Spleen (tissue), 11 donors: ENCODE results near the gene CRKL. TPM values are rescaled to one million over a fixed set of nuclear protein-coding genes. Genes with fewer than 3 reads are reported as not detected.

Experiments
- DNase-seq: peaks from one replicate; pipeline ENCODE4 v3.0.0-alpha.2; 2020
- H3K27ac ChIP-seq, 8 donors: fragments of 200-600 bp; sonication (generic) in 7 of 8; 1 replicate in 4 of 8; 2 replicates in 4 of 8; pipeline versions ENCODE4 v1.5.0 to v1.8.0; 2016 to 2021; ENCODE audit warnings: inconsistent platforms in 4 of 8, mild to moderate bottlenecking in 4 of 8, moderate library complexity in 1 of 8
- H3K27me3 ChIP-seq, 7 donors: fragments of 200-600 bp; sonication (generic) in 6 of 7; replicated peaks in 1 of 7; 1 replicate in 4 of 7; 2 replicates in 3 of 7; pipeline versions ENCODE4 v1.5.0 to v1.8.0; 2016 to 2021; ENCODE audit warnings: inconsistent platforms in 3 of 7, mild to moderate bottlenecking in 1 of 7
- H3K36me3 ChIP-seq, 6 donors: fragments of 200-600 bp; sonication (generic) in 5 of 6; 1 replicate in 4 of 6; 2 replicates in 2 of 6; pipeline versions ENCODE4 v1.5.0 to v1.8.0; 2016 to 2021; ENCODE audit warnings: inconsistent platforms in 2 of 6
- H3K4me1 ChIP-seq, 6 donors: fragments of 200-600 bp; sonication (generic) in 5 of 6; 1 replicate in 3 of 6; 2 replicates in 3 of 6; pipeline versions ENCODE4 v1.5.0 to v1.8.0; 2016 to 2021; ENCODE audit warnings: inconsistent platforms in 3 of 6
- H3K4me3 ChIP-seq, 8 donors: fragments of 200-600 bp; sonication (generic) in 7 of 8; 1 replicate in 4 of 8; 2 replicates in 4 of 8; pipeline versions ENCODE4 v1.5.0 to v1.8.0; 2016 to 2021; ENCODE audit warnings: inconsistent platforms in 4 of 8, mild to moderate bottlenecking in 4 of 8, moderate library complexity in 2 of 8
- H3K9me3 ChIP-seq, 8 donors: fragments of 200-600 bp; sonication (generic) in 7 of 8; 1 replicate in 4 of 8; 2 replicates in 4 of 8; pipeline versions ENCODE4 v1.5.0 to v1.8.0; 2016 to 2021; ENCODE audit warnings: inconsistent platforms in 4 of 8
- CTCF ChIP-seq, 11 experiments: fragments of 200-600 bp in 7 of 11; fragments of 450-650 bp in 4 of 11; sonication (generic) in 4 of 11; IDR thresholded peaks in 8 of 11; conservative IDR thresholded peaks in 3 of 11; 1 replicate in 7 of 11; 2 replicates in 4 of 11; pipeline versions ENCODE4 v1.4.0 to v1.8.0; 2016 to 2021; ENCODE audit warnings: antibody characterized with exemption in 11 of 11, inconsistent platforms in 4 of 11, mild to moderate bottlenecking in 1 of 11
- POLR2A ChIP-seq, 3 donors: fragments of 450-650 bp; IDR thresholded peaks; one replicate each; pipeline ENCODE4 v1.5.1; 2017; ENCODE audit warnings: antibody characterized with exemption in 3 of 3, mild to moderate bottlenecking in 1 of 3
- POLR2AphosphoS5 ChIP-seq, 3 donors: sonication (generic); formaldehyde crosslinking; IDR thresholded peaks; one replicate each; pipeline ENCODE4 v1.5.1; 2017; ENCODE audit warnings: antibody characterized with exemption in 3 of 3
- WGBS, 5 donors: extraction: QIAGEN DNeasy Blood & Tissue Kit in 3 of 5; methylation state at CpG; one replicate each; pipeline versions ENCODE4 v1.1.5 to v1.1.7; 2013 to 2018; 5-methylcytosine and 5-hydroxymethylcytosine counted together
- intact Hi-C: fragments of 100-400 bp; cut with DNase I; formaldehyde crosslinking; loops from one replicate; pipeline ENCODE4 v1.15.0; 2023; ENCODE audit warnings: low total_unique reads
- polyA plus RNA-seq, 3 donors: library from polyadenylated mRNA; stranded (reverse); fragments of 200-250 nt; gene quantifications; one replicate each; pipeline ENCODE4 v1.2.1, GENCODE V29; 2013
- total RNA-seq, 7 donors: library from RNA; depleted of rRNA in 3 of 7; stranded (reverse); fragments of >200 nt in 3 of 7; fragmentation: NEBNext Ultra II Directional in 4 of 7; extraction: Animal tissue kit (Norgen Biotek cat#: 25700) in 4 of 7; gene quantifications; one replicate each; pipeline versions ENCODE4 v1.1.0 to v1.2.1, GENCODE V29; 2016 to 2021
- donor health status: healthy with polysubstance abuse.
- donor health status: DM: no; HTN: no; CAD: no; lungs with moderate emphysema.
- donor health status: DM: no; HTN: no; CAD: no.
- donor health status: Bipolar disorder and iron deficiency.
- donor health status: healthy.
- donor health status: DM: no; HTN: no; CAD: no.
- donor health status: DM: yes; HTN: yes; CAD: no.

Gene CRKL
- total and polyA plus RNA-seq, 10 donors, result 11.5 to 65.3 (median 57.4) TPM

GRCh38 chr22:20983081-20983771, 66.0 kb downstream of the CRKL start:
- peaks cover 0 to 49% (median 26%) of the 10 kb centered on the region in 6 donors for H3K36me3 ChIP-seq
- H3K27ac ChIP-seq, result peak overlapping the region in 3 of 8 donors; percentile 91 to 96 (median 95)
- intact Hi-C loops, result no loop called here
- H3K27me3 ChIP-seq, result no peaks in the 10 kb centered on the region
- H3K4me1 ChIP-seq, result peaks cover 18 to 50% (median 40%) of the 10 kb centered on the region in 6 donors
- 71 to 85% (median 78%) methylated on average over 5 of the region's 5 CpGs for WGBS, 5 donors
- peaks cover 0 to 10% (median 7%) of the 10 kb centered on the region in 8 donors for H3K9me3 ChIP-seq
- peak overlapping the region in 7 of 8 donors; percentile 59 to 89 (median 77) for H3K4me3 ChIP-seq
- TF ChIP-seq CTCF (IDR thresholded peaks at IDR 0.05 in 8 of 11, conservative IDR thresholded peaks at IDR 0.05 in 3 of 11), result no peak
- TF ChIP-seq POLR2AphosphoS5 (IDR thresholded peaks at IDR 0.05), result no peak
- DNase-seq, result no peak

GRCh38 chr22:20985720-20986119, 68.5 kb downstream of the CRKL start:
- Histone ChIP-seq H3K36me3 (peaks cover 0 to 74% (median 34%) of the 10 kb centered on the region in 6 donors), H3K4me3 (no peak overlapping the region), H3K9me3 (no peaks in the 10 kb centered on the region), H3K4me1 (peaks cover 18 to 43% (median 25%) of the 10 kb centered on the region in 6 donors), H3K27ac (no peak overlapping the region), H3K27me3 (no peaks in the 10 kb centered on the region)
- DNase-seq, result no peak
- 90 to 98% (median 95%) methylated on average over 3 to 7 of the region's 7 CpGs for WGBS, 5 donors
- TF ChIP-seq CTCF (IDR thresholded peaks at IDR 0.05 in 8 of 11, conservative IDR thresholded peaks at IDR 0.05 in 3 of 11) (no peak), POLR2A (IDR thresholded peaks at IDR 0.05) (no peak), POLR2AphosphoS5 (IDR thresholded peaks at IDR 0.05) (no peak)
- intact Hi-C loops, result no loop called here

DNA sequence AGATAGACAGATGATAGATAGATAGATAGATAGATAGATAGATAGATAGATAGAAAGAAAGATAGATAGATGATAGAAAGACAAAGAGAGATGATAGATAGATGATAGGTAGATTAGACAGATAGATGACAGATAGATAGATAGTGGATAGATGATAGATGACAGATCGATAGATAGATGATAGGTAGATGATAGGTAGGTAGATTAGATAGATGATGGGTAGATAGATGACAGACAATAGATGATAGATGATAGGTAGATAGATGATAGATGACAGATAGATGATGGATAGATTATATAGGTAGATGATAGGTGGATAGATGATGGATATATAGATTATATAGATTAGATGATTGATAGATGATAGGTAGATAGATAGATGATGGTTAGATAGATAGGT, 69.2 kb downstream of the CRKL start:
- Histone ChIP-seq H3K27me3 (no peaks in the 10 kb centered on the region), H3K4me1 (peaks cover 12 to 36% (median 19%) of the 10 kb centered on the region in 6 donors), H3K4me3 (no peak overlapping the region), H3K27ac (no peak overlapping the region), H3K36me3 (peaks cover 0 to 80% (median 40%) of the 10 kb centered on the region in 6 donors), H3K9me3 (no peaks in the 10 kb centered on the region)
- no peak for TF ChIP-seq POLR2A (IDR thresholded peaks at IDR 0.05)
- no peak for TF ChIP-seq POLR2AphosphoS5 (IDR thresholded peaks at IDR 0.05)
- TF ChIP-seq CTCF (IDR thresholded peaks at IDR 0.05 in 8 of 11, conservative IDR thresholded peaks at IDR 0.05 in 3 of 11), result no peak
- intact Hi-C loops, result no loop called here
- no peak for DNase-seq
- 93 to 98% (median 97%) methylated on average over 1 of the region's 1 CpG for WGBS, 5 donors

GRCh38 chr22:20987375-20987774, 70.2 kb downstream of the CRKL start:
- H3K27ac ChIP-seq, result no peak overlapping the region
- H3K4me1 ChIP-seq, result peaks cover 10 to 29% (median 15%) of the 10 kb centered on the region in 6 donors
- H3K27me3 ChIP-seq, result no peaks in the 10 kb centered on the region
- TF ChIP-seq POLR2A (IDR thresholded peaks at IDR 0.05), result no peak
- no peak for TF ChIP-seq CTCF (IDR thresholded peaks at IDR 0.05 in 8 of 11, conservative IDR thresholded peaks at IDR 0.05 in 3 of 11)
- H3K4me3 ChIP-seq, result no peak overlapping the region
- 93 to 96% (median 96%) methylated on average over 11 to 14 of the region's 14 CpGs for WGBS, 5 donors
- intact Hi-C loops, result no loop called here
- DNase-seq, result no peak
- no peaks in the 10 kb centered on the region for H3K9me3 ChIP-seq
- H3K36me3 ChIP-seq, result peaks cover 1 to 90% (median 49%) of the 10 kb centered on the region in 6 donors
